Activated CD4-positive, alpha-beta T cell treated with anti-CD3 and anti-CD28 coated beads for 48 hours (primary cell): ENCODE results near the gene BBOX1.
"Not testable (repeated sequence)": the region's sequence is repeated elsewhere in the genome, so short reads cannot be mapped to it uniquely, and the experiment has no call there.

Source experiments
- DNase-seq: peaks from one replicate; pipeline ENCODE4 v3.0.0-alpha.2; 2020

Gene BBOX1, protein sequence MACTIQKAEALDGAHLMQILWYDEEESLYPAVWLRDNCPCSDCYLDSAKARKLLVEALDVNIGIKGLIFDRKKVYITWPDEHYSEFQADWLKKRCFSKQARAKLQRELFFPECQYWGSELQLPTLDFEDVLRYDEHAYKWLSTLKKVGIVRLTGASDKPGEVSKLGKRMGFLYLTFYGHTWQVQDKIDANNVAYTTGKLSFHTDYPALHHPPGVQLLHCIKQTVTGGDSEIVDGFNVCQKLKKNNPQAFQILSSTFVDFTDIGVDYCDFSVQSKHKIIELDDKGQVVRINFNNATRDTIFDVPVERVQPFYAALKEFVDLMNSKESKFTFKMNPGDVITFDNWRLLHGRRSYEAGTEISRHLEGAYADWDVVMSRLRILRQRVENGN

GRCh38 chr11:27040302-27041115, at the start of gene BBOX1:
Gene BBOX1 (plus strand): TSS chr11:27040815. CDS start chr11:27055431, 14,616 bp downstream.
- no peak for DNase-seq

DNA sequence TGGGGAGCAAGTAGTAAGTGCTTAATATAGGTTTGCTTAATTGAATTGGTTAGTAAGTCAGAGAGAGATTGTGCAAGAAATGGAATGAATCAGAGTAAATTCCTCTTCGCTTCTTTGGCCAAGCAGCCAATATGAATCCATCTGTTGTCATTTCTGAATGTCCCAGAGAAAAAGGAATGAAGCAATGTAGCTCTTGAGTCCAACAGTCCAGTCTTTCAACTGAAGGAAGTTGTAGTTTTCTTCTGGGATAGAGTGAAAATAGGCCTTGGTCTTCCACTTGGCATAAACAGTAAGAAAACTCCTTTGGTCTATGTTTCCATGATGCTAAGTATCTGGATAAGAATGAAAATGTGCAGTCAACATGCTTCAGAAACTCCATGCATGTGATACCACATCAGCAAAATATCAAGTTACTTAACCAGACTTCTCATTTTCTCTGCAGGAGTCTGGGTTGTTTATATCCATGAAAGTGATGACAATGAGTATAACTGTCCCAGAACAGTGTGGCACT, 48.5 kb upstream of the BBOX1 start:
- no peak for DNase-seq

DNA sequence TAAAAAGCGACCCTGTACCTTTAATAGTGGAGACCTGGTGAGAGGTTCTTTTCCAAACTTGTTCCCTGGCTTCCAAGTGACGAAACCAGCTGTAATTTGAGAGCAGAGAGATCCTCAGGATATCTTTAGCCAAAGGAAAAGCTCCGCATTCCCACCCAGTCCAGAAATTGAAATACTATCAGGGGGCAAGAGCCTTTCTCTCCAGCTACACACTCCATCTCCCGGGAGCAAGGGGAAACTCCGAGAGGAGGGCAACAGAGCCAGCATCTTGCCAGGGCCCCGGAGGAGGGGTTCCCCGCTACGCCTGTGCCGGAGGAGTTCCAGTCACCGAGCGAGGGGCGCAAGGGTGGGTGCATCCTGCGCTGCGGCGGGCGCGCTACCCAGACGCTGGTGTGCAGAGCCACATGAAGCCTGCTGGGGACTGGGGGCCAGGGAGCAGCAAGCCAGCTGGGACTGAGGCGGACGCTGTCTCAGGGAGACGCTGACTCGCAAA, 46.6 kb upstream of the BBOX1 start, which contains the start of gene FIBIN:
FIBIN (plus strand) TSS at position 148 of the 493 bp plus-strand sequence. CDS start 415 bp downstream, outside the sequence.
- no peak for DNase-seq

GRCh38 chr11:26994631-26995095, 46.0 kb upstream of the BBOX1 start:
- DNase-seq, result no peak

DNA sequence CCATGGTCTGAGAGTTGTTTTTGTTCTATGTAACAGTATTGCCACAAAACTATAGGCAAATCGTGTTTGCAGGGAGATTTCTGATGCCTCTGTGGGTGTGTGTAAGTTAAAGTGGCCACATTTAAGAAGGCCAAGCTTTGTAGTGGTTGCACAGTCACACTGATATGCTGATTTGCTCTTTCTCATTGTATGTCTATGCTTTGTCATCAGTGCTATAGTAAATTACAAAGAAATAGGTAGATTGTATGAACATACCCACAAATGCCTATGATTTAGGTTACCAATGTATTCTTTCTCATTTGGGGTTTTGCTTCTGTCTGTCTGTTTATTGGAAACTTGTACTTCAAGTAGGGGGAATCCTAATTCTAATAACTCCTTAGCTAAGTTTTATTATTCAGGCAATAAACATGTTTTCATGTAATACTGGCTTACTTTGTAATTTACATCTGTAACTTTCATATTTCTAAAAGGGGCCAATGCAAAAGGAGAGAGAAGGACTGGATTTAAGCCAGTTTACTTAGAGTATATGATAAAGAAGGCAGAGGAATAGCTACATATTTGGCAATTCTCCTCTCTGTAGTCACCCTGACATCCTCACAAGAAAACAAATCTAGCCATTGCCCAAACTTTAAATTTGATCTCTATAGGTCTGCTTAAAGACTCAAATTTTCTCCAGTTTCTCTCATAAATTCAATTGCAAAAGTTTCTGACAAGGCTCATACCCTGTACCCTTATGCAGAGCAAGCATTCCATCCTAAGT, 44.7 kb upstream of the BBOX1 start:
- no peak for DNase-seq

DNA sequence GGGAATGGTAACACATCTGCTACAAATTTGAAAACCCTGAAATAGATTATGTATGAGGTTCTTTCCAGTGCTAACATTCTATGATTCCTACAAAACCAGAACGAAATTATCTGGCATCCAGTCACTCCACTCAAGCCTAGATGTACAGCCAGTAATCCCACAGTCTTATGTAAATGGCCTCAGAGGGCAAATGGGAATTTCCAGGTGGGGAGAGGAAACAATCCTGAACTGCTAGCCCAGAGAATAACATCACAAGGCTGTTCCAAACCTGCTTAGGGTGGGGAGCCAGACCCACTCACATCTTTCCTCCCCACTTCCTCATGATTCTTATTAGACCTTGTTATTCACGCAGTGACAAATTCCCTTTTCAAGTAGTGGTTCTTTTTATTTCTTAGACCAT, 43.2 kb upstream of the BBOX1 start:
- no peak for DNase-seq

- not testable (repeated sequence) for DNase-seq
These were observed 39.4 kb upstream of the BBOX1 start for GRCh38 chr11:27001136-27001730.

DNA sequence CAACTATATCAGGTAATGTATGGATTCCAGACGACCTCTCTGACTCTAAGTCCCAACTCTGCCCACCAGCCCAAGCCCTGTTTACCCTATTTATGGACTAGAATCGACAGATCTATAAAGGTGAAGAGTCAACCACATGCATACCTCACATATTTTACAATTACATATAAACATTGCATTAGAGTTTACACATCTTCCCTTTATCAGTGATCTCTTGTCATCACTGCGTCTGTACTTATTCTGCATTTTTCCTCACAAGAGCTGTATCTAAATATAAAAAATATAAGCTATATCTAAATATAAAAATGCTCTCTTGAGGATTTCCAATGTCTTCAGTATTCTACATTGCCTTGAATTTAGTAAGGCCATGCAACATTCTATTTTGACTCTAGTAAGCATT, 38.2 kb upstream of the BBOX1 start:
- DNase-seq, result no peak

DNA sequence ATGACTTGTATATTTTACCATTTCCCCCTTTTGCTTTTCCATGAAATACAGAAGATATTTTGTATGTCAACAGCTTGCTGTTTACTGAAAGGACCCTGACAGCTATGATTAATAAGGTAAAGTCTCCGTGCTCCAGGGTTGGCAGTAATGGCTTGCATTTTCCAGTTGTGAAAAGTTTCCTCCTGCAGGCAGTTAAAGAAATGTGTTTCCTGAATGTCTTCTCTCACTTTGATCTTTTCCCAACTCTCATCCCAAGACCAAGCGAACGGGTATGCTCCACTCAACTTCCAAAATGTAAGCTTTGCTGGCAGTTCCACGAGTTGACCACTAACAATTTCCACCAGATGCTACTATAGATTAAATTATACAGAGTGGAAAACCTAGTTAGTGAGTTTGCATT, 37.8 kb upstream of the BBOX1 start:
- DNase-seq, result no peak

- DNase-seq, result no peak
These were observed 36.5 kb upstream of the BBOX1 start for GRCh38 chr11:27004103-27004502.

DNA sequence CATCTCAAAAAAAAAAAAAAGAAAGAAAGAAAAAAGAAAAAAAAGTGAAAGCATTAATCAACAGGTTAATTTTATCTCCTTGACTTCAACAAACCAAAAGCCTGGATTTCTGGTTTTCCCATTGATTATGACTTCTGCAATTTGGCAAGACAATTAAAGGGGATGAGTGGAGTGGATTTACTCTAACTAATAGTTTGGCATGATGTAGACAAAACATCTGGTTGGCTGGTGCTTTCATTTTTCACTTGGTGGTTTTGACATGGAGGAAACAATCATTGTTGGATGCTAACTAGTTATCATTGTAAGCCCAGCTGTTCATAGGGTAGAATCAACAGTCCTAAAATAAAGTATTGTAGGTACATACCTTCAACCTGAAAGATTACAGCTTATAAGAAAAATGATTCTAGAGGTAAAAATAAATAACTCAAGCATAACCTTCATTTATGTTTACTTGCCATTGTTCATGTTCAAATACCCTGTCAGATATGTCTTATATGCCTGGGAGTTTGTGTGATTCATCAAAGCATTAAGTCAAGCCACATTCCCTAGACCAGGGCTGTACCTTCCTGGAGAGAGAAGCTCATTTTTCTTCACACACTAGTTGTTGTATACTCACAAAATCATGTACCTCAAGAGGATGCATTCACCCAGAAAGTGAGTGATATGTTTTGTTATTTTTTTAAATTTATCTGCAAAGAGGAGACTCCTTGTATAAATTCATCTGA, 31.6 kb upstream of the BBOX1 start:
- no peak for DNase-seq

GRCh38 chr11:27011560-27012233, 28.9 kb upstream of the BBOX1 start:
- no peak for DNase-seq

DNA sequence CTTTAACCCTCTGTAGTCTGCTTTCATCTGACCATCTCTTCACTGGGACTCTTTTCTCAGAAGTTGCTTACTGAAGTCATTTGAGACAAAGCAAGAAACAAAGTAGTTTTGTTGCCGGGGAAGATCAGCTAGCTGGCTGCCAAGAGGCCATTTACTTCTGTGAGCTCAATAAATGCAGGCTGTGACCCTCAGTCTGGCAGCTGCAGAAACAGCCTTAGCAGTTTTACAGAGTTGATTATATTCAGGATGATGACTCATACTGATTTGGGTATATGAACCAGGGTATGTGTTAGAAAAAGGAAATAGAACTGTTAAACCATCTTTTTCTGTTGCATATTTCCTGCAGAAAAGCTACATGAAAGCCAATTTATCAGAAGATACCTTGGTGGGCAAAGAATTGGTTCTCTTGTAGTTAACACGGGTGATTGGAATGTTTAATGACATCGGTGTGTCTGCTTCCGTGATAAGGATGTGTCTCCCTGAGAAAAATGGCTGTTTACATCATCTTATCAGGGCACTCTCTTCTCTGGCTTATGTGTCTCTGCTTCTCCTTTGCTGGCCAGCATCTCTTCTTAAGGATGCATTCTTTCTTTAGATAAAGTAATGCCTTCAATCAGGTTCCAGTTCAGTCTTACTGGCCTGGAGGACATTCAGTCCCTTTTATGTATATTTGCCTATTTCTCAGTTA, 28.2 kb upstream of the BBOX1 start:
- DNase-seq, result no peak

- DNase-seq, result no peak
These were observed 26.7 kb upstream of the BBOX1 start for GRCh38 chr11:27013781-27014361.

DNA sequence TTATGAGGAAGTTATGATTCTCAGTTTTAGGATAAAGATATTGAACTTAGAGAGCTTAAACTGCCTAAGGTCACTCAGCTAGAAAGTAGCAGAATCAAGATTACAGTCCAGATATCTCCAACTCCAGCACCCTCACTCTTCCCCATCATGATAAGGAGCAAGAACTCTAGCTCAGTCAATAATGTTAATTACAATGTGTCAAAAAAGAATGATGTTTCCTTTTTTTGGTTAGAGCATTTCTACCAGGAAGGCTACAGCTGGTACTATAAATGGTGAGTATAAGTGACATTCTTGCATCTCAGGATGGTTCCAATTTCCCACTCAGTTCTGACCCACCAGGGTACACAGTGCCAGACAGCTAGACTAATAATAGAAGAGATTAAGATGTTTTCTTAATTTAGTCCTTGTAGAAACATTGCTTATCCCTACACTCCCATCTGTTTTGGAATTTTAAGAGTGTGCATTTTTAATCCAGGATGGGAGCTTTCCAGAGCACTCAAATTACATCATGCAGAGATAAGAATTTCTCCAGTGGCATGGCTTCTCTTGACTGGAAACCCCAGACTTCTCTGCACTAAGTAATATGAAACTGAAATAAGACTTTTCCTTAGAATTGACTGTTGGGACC, 21.6 kb upstream of the BBOX1 start:
- no peak for DNase-seq

- DNase-seq, result no peak
These were observed 19.9 kb upstream of the BBOX1 start for GRCh38 chr11:27020751-27021150.

DNA sequence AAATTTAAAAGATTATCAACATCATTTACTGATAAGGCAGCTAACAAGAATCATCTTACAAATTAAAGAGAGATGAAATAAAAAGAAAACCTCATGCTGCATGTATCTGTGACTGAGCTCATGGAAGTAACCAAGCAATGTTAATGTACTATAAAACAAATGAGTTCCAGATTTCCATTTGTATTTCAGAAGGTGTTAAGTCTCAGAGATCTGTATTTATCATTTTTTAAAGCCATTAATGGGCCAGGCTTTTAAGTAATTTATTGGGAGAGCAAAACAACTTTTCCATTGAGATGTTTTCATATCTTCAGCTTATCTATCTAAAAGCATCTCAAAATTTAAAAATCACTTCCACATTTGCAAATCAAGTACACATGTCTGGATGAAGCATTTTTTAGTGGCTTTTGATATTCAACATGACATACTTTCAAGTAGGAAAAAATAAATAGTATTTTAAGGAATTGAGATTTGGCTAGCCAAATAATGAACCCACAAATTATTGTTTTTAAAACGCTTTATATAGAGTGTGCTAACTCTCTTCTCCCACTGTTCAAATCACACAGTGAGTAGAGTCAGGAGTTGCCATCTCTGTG, 17.9 kb upstream of the BBOX1 start:
- DNase-seq, result no peak

DNA sequence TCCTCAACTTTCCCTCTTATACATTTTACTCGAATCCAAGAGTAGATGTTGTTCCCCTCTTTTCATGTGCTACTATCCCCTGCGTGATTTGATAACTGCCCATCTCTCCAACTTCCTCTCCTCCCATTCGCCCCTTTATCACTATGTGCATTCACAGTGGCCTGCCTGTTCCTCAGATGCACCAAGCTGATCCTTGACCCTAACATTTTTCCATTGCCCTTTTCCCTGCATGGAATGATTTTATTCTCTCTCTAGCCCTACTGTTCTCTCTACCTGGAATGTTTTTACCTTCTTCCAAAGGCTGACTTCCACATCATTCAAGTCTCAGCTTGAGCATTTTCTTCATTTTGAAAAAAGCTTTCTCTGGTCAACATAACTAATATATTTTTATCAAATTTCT, 15.8 kb upstream of the BBOX1 start:
- no peak for DNase-seq

GRCh38 chr11:27025312-27025955, 15.2 kb upstream of the BBOX1 start:
- no peak for DNase-seq
